HG02870 (cell line): ENCODE measurements around the gene SLC7A14.

Experiments used
- ATAC-seq: cut with Tn5 transposase; IDR thresholded peaks from one replicate; pipeline ENCODE4 v1.9.1; 2021; ENCODE audit warnings: mild to moderate bottlenecking, moderate library complexity; ENCODE audit not compliant: unreplicated experiment

Gene SLC7A14

GRCh38 chr3:170499562-170500156 lies 86.2 kb downstream of the SLC7A14 start:
- no peak for ATAC-seq

- no peak for ATAC-seq
Observed at GRCh38 chr3:170497207-170498095, 88.4 kb downstream of the SLC7A14 start.

GRCh38 chr3:170496868-170497140 lies 89.1 kb downstream of the SLC7A14 start:
- ATAC-seq = no peak

- ATAC-seq = no peak
Observed at GRCh38 chr3:170496026-170496867, 89.6 kb downstream of the SLC7A14 start.

GRCh38 chr3:170494766-170495165 lies 91.1 kb downstream of the SLC7A14 start:
- ATAC-seq = no peak

- no peak for ATAC-seq
Observed at GRCh38 chr3:170493712-170494182, 92.1 kb downstream of the SLC7A14 start.

GRCh38 chr3:170491901-170492300 lies 94.0 kb downstream of the SLC7A14 start:
- ATAC-seq = no peak

- no peak for ATAC-seq
Observed at GRCh38 chr3:170490828-170491560, 94.9 kb downstream of the SLC7A14 start.

- no peak for ATAC-seq
Observed at GRCh38 chr3:170488802-170489201, 97.1 kb downstream of the SLC7A14 start.

- no peak for ATAC-seq
Observed at GRCh38 chr3:170487031-170487430, 98.8 kb downstream of the SLC7A14 start.

GRCh38 chr3:170486398-170486797 lies 99.5 kb downstream of the SLC7A14 start:
- no peak for ATAC-seq

GRCh38 chr3:170485696-170486095 lies 100.2 kb downstream of the SLC7A14 start:
- ATAC-seq = no peak

- no peak for ATAC-seq
Observed at GRCh38 chr3:170485294-170485693, 100.6 kb downstream of the SLC7A14 start.

GRCh38 chr3:170484869-170485268 lies 101.0 kb downstream of the SLC7A14 start:
- no peak for ATAC-seq

- ATAC-seq = no peak
Observed at GRCh38 chr3:170483485-170484262, 102.2 kb downstream of the SLC7A14 start.

GRCh38 chr3:170482199-170482598 lies 103.7 kb downstream of the SLC7A14 start:
- ATAC-seq = no peak

- no peak for ATAC-seq
Observed at GRCh38 chr3:170480111-170480510, 105.8 kb downstream of the SLC7A14 start.

GRCh38 chr3:170477395-170477794 lies 108.5 kb downstream of the SLC7A14 start:
- ATAC-seq = no peak

GRCh38 chr3:170476291-170476690 lies 109.6 kb downstream of the SLC7A14 start:
- ATAC-seq = no peak

GRCh38 chr3:170475092-170475685 lies 110.7 kb downstream of the SLC7A14 start:
- ATAC-seq = no peak
